K562 (cell line): Measurements from ENCODE around the gene PDE6D. TPM values are rescaled to one million over a fixed set of nuclear protein-coding genes. Genes with fewer than 3 reads are reported as not detected.

Experiments
- CCAR2 ChIP-seq: fragments of 200-400 bp; formaldehyde crosslinking; IDR thresholded peaks from 2 replicates; pipeline ENCODE4 v1.6.1; 2017; ENCODE audit warnings: mild to moderate bottlenecking, low read depth, low read length
- ETV1 ChIP-seq: fragments of 450-650 bp; conservative IDR thresholded peaks from 2 replicates; pipeline ENCODE4 v1.6.1; 2016; ENCODE audit warnings: missing genetic modification characterization, control low read depth, low read depth, missing compliant biosample characterization
- IFI16 ChIP-seq: fragments of 250-450 bp; sonication (Bioruptor Pico); IDR thresholded peaks from 2 replicates; pipeline ENCODE4 v2.1.2; 2022; ENCODE audit warnings: mild to moderate bottlenecking, inconsistent platforms
- MCM7 ChIP-seq, 2 experiments: fragments of 450-650 bp; IDR thresholded peaks; 2 replicates each; pipeline ENCODE4 v1.6.1; 2016 to 2018
- PBX2 ChIP-seq, 2 experiments: IDR thresholded peaks in 1 of 2; conservative IDR thresholded peaks in 1 of 2; 2 replicates each; pipeline ENCODE4 v1.6.1; 2016; ENCODE audit warnings: low read depth in 2 of 2, mild to moderate bottlenecking in 1 of 2, missing compliant biosample characterization in 1 of 2, missing genetic modification characterization in 1 of 2, moderate library complexity in 1 of 2
- PHTF2 ChIP-seq: fragments of 250-450 bp; sonication (Bioruptor Pico); IDR thresholded peaks from 2 replicates; pipeline ENCODE4 v1.5.0; 2021; ENCODE audit warnings: mild to moderate bottlenecking
- PRMT5 ChIP-seq: sonication (generic); formaldehyde crosslinking; IDR thresholded peaks from 2 replicates; pipeline ENCODE4 v1.5.0; 2020; ENCODE audit warnings: missing genetic modification reagents
- RNF219 ChIP-seq: fragments of 250-450 bp; sonication (Bioruptor Pico); IDR thresholded peaks from 2 replicates; pipeline ENCODE4 v1.5.0; 2022; ENCODE audit warnings: mild to moderate bottlenecking
- ZKSCAN1 ChIP-seq: fragments of 150-350 bp; IDR thresholded peaks from 2 replicates; pipeline ENCODE4 v1.6.1; 2016; ENCODE audit warnings: low read depth, low read length
- ZNF592 ChIP-seq: fragments of 450-650 bp; IDR thresholded peaks from 2 replicates; pipeline ENCODE4 v1.6.1; 2017; ENCODE audit warnings: antibody characterized with exemption, mild to moderate bottlenecking
- ZNF740 ChIP-seq, 3 experiments: fragments of 200-800 bp in 1 of 3; sonication (Bioruptor generic) in 1 of 3; sonication (generic) in 1 of 3; formaldehyde crosslinking in 1 of 3; IDR thresholded peaks; 2 replicates each; pipeline versions ENCODE4 v1.6.1 to v1.8.0; 2016 to 2022; ENCODE audit warnings: mild to moderate bottlenecking in 2 of 3, missing compliant biosample characterization in 2 of 3, missing genetic modification characterization in 2 of 3, missing genetic modification reagents in 1 of 3
- ZSCAN32 ChIP-seq: fragments of 450-650 bp; formaldehyde crosslinking; IDR thresholded peaks from 2 replicates; pipeline ENCODE4 v1.4.0; 2020; ENCODE audit warnings: mild to moderate bottlenecking, moderate library complexity
- polyA plus RNA-seq, 8 experiments: library from polyadenylated mRNA; depleted of rRNA in 4 of 8; stranded (reverse) in 5 of 8; unstranded in 3 of 8; fragments of >200 nt; fragmentation: Nextera tagmentation in 2 of 8; fragmentation: Illumina TruSeq in 1 of 8; extraction: Ambion mirVana in 2 of 8; extraction: Trizol in 1 of 8; gene quantifications; 2 replicates each; pipeline versions ENCODE4 v1.2.1 to v1.2.3, GENCODE V29; 2011 to 2014; ENCODE audit warnings: inconsistent platforms in 1 of 8, missing spikeins in 1 of 8
- total RNA-seq, 7 experiments: library from RNA; depleted of rRNA in 6 of 7; stranded (reverse); fragments of >200 nt in 6 of 7; fragmentation: Illumina TruSeq in 2 of 7; extraction: Trizol in 2 of 7; gene quantifications; 2 replicates each; pipeline versions ENCODE4 v1.2.1 to v1.2.3, GENCODE V29; 2011 to 2021; ENCODE audit warnings: low replicate concordance in 1 of 7
- TF ChIP-seq, protein P1 (sequence below): sonication (generic); formaldehyde crosslinking; IDR thresholded peaks from 2 replicates; pipeline ENCODE4 v1.8.0; 2022; ENCODE audit warnings: mild to moderate bottlenecking, missing genetic modification reagents, borderline replicate concordance

Gene PDE6D
- total and polyA plus RNA-seq, 9 of the 15 experiments (the other 6 are each of a cell fraction or from before 2014, with no cell fraction given), result 0.65 to 11.6 (median 7.0) TPM

DNA sequence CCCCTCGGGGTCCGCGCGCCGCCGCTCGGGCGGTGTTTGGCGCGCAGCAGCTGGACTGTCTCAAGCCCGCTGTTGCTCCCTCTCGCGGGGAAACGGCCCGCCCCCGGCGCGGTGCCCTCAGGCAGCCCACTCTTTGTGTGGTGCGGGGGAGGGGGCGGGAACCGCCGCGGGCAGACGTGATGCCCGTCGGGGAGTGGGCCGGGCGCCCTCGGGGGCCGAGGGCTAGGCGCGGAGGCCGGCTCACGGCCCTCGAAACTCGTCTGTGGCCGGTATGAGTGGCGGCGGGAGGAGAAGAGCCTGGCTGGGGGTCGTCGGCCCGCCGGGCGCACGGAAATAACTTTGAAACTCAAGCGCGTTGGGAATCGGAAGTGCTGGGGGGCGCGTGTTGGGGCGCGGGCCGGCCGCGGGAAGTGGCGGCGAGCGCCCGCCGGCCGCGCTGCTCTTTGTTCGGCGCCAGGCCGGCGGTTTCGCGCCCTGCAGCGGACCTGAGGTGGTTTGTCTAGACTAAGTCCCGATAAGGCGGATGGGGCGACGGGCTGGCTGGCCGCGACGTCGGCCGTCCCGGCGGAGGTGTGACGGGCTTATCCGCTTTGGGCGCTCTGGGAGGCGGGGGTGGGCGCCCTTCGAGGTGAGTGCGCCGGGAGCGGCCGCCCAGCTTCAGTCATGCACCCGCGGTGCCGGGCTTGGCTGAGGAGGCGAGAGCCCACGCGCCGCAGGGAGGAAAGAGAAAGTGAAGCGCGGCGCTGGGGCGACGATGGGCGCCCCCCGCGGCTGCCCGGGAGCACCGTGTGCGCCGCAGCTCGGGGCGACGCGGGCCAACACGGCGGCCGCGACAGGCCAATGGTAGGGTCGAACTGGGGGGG lies 72.1 kb downstream of the PDE6D start (continued):
- no peak for TF ChIP-seq PBX2 (CRISPR knock-in tag; IDR thresholded peaks at IDR 0.05; ENCODE audit: low read depth)
- no peak for TF ChIP-seq PBX2 (tag; conservative IDR thresholded peaks at IDR 0.05; ENCODE audit: low read depth)
- no peak for TF ChIP-seq CCAR2
- no peak; the same call in 1 of the 2 replicates for TF ChIP-seq ZNF592
- no peak for TF ChIP-seq ETV1 (tag)
- TF ChIP-seq PHTF2 (CRISPR knock-in tag), result no peak
- TF ChIP-seq ZNF740 (CRISPR knock-in tag; IDR thresholded peaks at IDR 0.05), result no peak
- no peak for TF ChIP-seq ZNF740 (tag; IDR thresholded peaks at IDR 0.05)
- no peak for TF ChIP-seq IFI16 (CRISPR knock-in tag)
- TF ChIP-seq MCM7 (IDR thresholded peaks at IDR 0.05), result no peak
- no peak for TF ChIP-seq RNF219 (CRISPR knock-in tag)
- no peak for TF ChIP-seq PRMT5 (CRISPR knock-in tag)
- TF ChIP-seq ZSCAN32 (CRISPR knock-in tag), result no peak
- TF ChIP-seq, protein P1, sequence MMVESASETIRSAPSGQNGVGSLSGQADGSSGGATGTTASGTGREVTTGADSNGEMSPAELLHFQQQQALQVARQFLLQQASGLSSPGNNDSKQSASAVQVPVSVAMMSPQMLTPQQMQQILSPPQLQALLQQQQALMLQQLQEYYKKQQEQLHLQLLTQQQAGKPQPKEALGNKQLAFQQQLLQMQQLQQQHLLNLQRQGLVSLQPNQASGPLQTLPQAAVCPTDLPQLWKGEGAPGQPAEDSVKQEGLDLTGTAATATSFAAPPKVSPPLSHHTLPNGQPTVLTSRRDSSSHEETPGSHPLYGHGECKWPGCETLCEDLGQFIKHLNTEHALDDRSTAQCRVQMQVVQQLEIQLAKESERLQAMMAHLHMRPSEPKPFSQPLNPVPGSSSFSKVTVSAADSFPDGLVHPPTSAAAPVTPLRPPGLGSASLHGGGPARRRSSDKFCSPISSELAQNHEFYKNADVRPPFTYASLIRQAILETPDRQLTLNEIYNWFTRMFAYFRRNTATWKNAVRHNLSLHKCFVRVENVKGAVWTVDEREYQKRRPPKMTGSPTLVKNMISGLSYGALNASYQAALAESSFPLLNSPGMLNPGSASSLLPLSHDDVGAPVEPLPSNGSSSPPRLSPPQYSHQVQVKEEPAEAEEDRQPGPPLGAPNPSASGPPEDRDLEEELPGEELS (CRISPR knock-in tag), result no peak; the same call in 1 of the 2 replicates
- no peak for TF ChIP-seq ZKSCAN1
